Uterus (tissue), 4 donors: ENCODE data around the gene GFOD2. TPM values are rescaled to one million over a fixed set of nuclear protein-coding genes. Genes with fewer than 3 reads are reported as not detected.

Experiments used
- DNase-seq, 2 donors: peaks; one replicate each; pipeline ENCODE4 v3.0.0-alpha.2; 2019 to 2020
- H3K27ac ChIP-seq, 2 donors: fragments of 200-600 bp; sonication (generic); 1 replicate in 1 of 2; 2 replicates in 1 of 2; pipeline ENCODE4 v1.5.1; 2016 to 2018
- H3K27me3 ChIP-seq, 2 donors: fragments of 200-600 bp; sonication (generic); one replicate each; pipeline ENCODE4 v1.5.1; 2018 to 2019; ENCODE audit warnings: control low read depth in 1 of 2
- H3K36me3 ChIP-seq, 2 donors: fragments of 200-600 bp; sonication (generic); one replicate each; pipeline ENCODE4 v1.5.1; 2019; ENCODE audit warnings: control low read depth in 1 of 2
- H3K4me1 ChIP-seq, 2 donors: fragments of 200-600 bp; sonication (generic); one replicate each; pipeline ENCODE4 v1.5.1; 2018 to 2019; ENCODE audit warnings: control low read depth in 1 of 2
- H3K4me3 ChIP-seq, 2 donors: fragments of 200-600 bp; sonication (generic); 1 replicate in 1 of 2; 2 replicates in 1 of 2; pipeline ENCODE4 v1.5.1; 2018 to 2019; ENCODE audit warnings: mild to moderate bottlenecking in 1 of 2
- H3K9me3 ChIP-seq, 2 donors: fragments of 200-600 bp; sonication (generic); one replicate each; pipeline ENCODE4 v1.5.1; 2019; ENCODE audit warnings: control low read depth in 1 of 2
- POLR2A ChIP-seq, 2 donors: fragments of 450-650 bp; IDR thresholded peaks; one replicate each; pipeline ENCODE4 v1.6.1; 2016; ENCODE audit warnings: antibody characterized with exemption in 2 of 2, mild to moderate bottlenecking in 1 of 2, moderate library complexity in 1 of 2
- intact Hi-C: fragments of 100-400 bp; cut with DNase I; formaldehyde crosslinking; loops from one replicate; pipeline ENCODE4 v1.15.1; 2023; ENCODE audit warnings: low total_unique reads
- total RNA-seq, 4 donors: library from RNA; depleted of rRNA in 3 of 4; stranded (reverse); fragments of >200 nt in 3 of 4; gene quantifications; one replicate each; pipeline versions ENCODE4 v1.1.0 to v1.2.4, GENCODE V29; 2014 to 2023
- TF ChIP-seq, protein P1 (sequence below), 4 experiments: fragments of 200-600 bp in 2 of 4; fragments of 450-650 bp in 2 of 4; sonication (generic) in 2 of 4; IDR thresholded peaks; one replicate each; pipeline ENCODE4 v1.5.1; 2016 to 2019; ENCODE audit warnings: antibody characterized with exemption in 4 of 4, mild to moderate bottlenecking in 2 of 4, moderate library complexity in 1 of 4
- donor health status: DM: yes; HTN: yes; CAD: no.

Gene GFOD2
- total RNA-seq, 4 donors from 2014 or later = 11.0 to 28.5 (median 26.3) TPM

DNA sequence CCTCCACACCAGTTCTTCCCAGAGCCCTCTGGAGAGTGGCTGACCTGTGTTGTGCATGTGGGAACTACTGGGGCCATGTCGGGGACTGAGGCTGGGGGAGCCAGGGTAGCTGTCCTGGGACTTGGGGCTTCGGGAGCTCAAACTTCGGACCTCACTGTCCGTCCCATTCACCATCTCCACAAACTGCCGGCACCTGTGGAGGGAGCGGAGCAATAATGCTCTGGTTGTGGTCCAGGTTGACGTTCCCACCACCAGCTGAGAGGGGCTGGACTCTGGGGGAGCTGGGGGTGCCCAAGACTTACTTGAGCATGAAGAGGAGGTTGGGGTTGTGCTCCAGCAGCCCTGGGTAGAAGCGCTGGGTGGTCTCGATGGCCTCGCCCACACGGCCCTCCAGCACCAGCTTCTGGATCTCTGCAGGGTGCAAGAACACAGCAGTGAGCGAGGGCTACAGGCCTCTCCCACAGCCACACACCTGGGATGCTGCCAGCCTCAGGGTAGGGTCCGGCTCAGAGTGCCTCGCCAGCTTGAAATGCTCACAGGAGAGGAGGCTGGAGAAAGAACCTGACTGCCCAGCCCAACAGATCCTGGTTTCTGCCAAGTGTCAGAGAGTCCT lies 10.6 kb upstream of the GFOD2 start:
- Histone ChIP-seq H3K36me3 (no peaks in the 10 kb centered on the region), H3K4me3 (no peak overlapping the region), H3K27ac (no peak overlapping the region), H3K9me3 (no peaks in the 10 kb centered on the region), H3K4me1 (no peaks in the 10 kb centered on the region), H3K27me3 (no peaks in the 10 kb centered on the region)
- no peak for DNase-seq
- intact Hi-C loops = no loop called here
- no peak for TF ChIP-seq POLR2A (IDR thresholded peaks at IDR 0.05)
- TF ChIP-seq, protein P1, sequence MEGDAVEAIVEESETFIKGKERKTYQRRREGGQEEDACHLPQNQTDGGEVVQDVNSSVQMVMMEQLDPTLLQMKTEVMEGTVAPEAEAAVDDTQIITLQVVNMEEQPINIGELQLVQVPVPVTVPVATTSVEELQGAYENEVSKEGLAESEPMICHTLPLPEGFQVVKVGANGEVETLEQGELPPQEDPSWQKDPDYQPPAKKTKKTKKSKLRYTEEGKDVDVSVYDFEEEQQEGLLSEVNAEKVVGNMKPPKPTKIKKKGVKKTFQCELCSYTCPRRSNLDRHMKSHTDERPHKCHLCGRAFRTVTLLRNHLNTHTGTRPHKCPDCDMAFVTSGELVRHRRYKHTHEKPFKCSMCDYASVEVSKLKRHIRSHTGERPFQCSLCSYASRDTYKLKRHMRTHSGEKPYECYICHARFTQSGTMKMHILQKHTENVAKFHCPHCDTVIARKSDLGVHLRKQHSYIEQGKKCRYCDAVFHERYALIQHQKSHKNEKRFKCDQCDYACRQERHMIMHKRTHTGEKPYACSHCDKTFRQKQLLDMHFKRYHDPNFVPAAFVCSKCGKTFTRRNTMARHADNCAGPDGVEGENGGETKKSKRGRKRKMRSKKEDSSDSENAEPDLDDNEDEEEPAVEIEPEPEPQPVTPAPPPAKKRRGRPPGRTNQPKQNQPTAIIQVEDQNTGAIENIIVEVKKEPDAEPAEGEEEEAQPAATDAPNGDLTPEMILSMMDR (IDR thresholded peaks at IDR 0.05) = no peak

GRCh38 chr16:67727521-67728485 lies 8.7 kb upstream of the GFOD2 start:
- TF ChIP-seq, protein P1 (IDR thresholded peaks at IDR 0.05) = no peak
- no peak for TF ChIP-seq POLR2A (IDR thresholded peaks at IDR 0.05)
- no peak overlapping the region for H3K4me3 ChIP-seq
- no peaks in the 10 kb centered on the region for H3K4me1 ChIP-seq
- intact Hi-C loops = no loop called here
- H3K36me3 ChIP-seq = no peaks in the 10 kb centered on the region
- no peak for DNase-seq
- no peaks in the 10 kb centered on the region for H3K27me3 ChIP-seq
- H3K27ac ChIP-seq = no peak overlapping the region
- no peaks in the 10 kb centered on the region for H3K9me3 ChIP-seq

DNA sequence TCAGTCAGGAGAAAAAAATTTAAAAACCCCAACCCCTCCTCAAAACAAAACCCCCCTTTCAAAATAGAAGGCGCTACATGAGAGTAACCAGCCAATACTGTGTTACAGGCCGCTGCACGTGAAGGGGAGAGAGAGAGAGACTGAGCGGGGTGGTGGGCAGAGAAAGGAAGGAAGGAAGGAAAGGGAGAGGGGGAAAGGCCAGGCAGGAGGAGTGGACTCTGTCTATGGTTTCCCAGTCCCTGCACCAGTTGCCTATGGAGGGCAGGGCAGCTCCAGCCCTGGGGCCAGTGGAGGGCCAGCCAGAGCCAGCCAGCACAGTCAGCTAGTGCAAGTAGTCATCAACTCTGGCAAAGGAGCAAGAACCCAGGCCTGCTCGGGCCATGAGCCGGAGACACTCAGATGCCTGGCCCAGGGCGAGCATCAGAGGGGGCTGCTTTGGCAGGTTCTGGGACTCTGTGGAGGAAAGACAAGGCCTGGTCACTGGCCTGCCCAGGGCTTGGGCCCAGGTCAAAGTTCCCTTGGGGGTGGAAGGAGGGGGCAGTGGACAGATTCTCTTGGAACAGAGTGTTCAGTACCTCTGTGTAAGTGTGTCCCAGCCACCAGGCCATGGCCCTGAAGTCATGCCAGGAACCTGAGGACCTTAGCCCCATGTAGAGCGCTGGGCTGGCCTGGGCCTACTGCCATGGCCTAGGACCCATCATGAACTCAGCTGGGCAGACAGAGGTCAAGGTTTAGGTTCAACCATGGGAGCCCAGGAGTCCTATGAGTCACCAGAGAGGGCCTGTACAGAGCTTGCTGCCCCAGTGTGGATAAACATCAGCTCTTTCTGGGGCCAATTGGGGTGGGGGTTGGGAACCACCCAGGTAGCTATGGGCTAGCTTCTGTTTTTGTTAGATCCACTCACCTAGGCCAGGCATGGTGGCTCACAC lies 7.3 kb upstream of the GFOD2 start:
- Histone ChIP-seq H3K4me1 (no peaks in the 10 kb centered on the region), H3K36me3 (no peaks in the 10 kb centered on the region), H3K27me3 (no peaks in the 10 kb centered on the region), H3K27ac (no peak overlapping the region), H3K4me3 (no peak overlapping the region), H3K9me3 (no peaks in the 10 kb centered on the region)
- intact Hi-C loops = no loop called here
- no peak for TF ChIP-seq POLR2A (IDR thresholded peaks at IDR 0.05)
- TF ChIP-seq, protein P1 (IDR thresholded peaks at IDR 0.05) = no peak
- no peak for DNase-seq

DNA sequence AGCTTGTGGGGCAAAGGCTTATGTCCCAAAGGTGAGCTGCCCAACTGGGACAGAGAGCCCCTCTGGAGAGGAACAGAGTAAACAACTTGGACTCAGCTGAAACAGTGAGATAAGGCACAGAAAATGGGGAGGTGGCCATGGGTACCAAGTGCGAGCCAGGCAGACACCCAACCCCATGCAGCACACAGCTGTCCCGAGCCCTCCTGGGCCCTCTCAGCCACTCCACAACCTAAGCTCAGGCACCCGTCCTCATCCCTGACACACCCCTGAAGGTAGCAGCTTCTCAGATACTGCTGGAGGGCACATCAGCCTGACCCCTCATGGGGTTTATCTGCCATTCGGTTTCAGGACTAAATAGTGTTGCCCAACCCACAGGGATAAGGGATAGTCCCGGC lies 4.8 kb upstream of the GFOD2 start:
- Histone ChIP-seq H3K27ac (no peak overlapping the region), H3K36me3 (no peaks in the 10 kb centered on the region)

More for the DNA sequence above, 4.8 kb upstream of the GFOD2 start:
- intact Hi-C loops = no loop called here
- no peaks in the 10 kb centered on the region for H3K27me3 ChIP-seq
- no peak overlapping the region for H3K4me3 ChIP-seq
- DNase-seq = no peak
- TF ChIP-seq, protein P1 (IDR thresholded peaks at IDR 0.05) = no peak
- no peak for TF ChIP-seq POLR2A (IDR thresholded peaks at IDR 0.05)
- no peaks in the 10 kb centered on the region for H3K9me3 ChIP-seq
- no peaks in the 10 kb centered on the region for H3K4me1 ChIP-seq
